ENCODE data around the gene VOPP1.
"Not testable (repeated sequence)": the region's sequence is repeated elsewhere in the genome, so short reads cannot be mapped to it uniquely, and the experiment has no call there.

The VOPP1 gene

DNA sequence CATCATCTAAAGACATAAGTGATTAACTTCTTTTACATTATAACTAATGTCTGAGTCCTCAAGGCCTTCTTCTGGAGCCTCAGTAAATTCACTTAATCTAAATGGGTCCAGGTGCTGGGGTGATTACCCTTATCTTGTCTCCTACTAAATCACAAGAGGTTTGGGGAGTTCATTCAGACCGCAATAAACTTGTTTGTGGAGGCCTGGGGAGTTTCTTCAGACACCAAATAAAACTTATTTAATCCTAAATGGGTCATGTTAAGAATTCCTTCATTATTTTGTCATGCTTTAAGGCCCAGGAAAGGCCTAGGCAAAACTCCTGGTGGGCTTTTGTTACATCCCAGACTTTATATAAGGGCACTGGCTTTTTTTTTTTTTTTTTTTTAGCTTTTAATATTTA lies 62.1 kb downstream of the VOPP1 start:
- not testable (repeated sequence) for DNase-seq (ENCODE audit: low read depth)

DNA sequence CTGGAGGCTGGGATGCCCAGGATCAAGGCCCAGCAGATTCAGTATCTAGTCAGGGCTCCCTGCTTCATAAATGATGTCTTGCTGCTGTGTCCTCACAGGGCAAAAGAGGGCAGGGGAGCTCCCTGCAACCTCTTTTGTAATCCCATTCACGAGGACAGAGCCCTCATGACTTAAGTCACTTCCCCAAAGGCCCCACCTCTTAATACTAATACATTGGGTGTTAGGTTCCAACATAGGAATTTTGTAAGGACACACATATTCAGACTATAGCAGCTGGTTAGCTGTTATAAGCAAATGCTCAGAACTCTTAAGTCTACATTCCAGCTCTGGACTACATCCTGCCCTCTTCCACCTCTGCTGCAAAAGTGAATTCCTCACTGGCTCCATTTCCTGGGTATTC lies 63.0 kb downstream of the VOPP1 start:
- DNase-seq (ENCODE audit: low read depth), result no peak

DNA sequence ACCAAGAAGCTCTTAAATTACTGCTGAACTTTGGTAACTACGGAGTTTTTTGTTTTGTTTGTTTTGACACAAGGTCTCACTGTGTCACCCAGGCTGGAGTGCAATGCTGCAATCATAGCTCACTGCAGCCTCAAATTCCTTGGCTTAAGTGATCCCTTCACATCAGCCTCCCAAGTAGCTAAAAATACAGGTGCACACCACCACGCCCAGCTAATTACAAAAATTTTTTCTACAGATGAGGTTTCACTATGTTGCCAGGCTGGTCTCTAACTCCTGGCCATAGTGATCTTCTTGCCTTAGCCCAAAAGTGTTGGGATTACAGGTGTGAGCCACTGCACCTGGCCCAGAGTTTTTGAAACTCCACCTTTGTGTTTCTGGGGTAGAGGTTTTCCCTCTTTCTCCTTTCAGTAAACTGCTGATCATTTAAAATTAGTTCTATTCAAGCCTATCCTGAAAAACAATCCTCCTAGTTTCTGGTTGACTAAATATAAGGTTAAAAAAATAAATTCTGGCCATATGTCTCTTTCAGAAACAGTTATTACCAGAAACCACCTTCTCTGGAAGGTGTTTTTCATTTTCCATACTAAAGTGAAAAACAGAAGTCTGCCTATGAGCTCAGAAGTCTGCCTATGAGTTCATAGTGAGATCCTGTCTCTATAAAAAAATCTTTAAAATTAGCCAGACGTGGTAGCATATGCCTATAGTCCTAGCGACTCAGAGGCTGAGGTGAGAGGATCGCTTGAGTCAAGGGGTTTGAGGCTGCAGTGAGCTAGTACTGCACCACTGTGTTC lies 63.9 kb downstream of the VOPP1 start:
- DNase-seq (ENCODE audit: low read depth), result no peak

DNA sequence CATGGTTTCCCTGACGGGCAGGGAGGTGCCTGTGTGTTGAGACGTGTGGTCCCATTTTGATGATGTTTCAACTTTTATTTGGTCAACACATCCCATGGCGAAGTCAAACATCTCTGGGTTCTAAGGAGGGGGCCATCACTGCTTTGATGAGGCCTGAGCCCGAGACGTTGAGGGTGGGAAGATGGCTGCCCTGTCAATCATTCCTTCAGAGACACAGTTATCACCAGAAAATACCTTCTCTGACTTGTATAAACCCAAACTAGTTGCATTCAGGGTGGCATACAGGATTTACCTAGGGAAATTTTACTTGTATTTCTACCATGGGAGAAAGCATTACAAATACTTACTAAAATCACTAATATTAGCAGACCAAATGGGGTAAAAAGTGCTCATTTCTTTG lies 64.6 kb downstream of the VOPP1 start:
- no peak for DNase-seq (ENCODE audit: low read depth)

DNA sequence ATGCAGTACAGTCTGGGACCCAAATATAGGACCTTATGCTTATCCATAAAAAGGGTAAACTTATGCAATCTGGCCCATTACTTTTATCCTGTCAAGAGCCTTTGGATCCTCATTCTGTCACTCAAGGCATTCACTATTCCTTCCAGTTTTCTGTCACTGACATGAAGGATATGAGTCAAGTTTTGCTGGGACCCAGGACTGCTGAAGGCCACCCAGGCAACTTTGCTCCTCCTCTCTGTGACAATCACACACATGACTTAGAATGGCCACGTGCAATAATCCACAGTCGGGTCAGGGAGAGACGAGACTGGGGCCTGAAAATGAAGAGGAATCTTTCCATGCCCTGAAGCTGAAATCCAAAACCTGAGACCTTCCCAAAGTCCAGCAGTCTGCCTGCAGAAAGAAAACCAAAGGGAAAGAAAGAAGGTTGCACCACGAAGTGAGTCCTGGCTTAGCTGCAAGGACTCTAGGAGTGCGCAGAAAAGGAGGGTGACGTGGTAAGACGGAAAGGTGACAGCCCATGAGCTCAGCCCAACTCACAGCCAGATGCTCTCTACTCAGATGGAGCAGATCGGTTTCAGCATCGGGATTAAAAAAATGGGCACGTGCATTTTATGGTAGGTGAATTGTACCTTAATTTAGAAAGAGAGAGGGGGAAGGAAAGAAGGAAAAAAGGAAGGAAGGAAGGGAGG lies 67.2 kb downstream of the VOPP1 start:
- DNase-seq (ENCODE audit: low read depth), result no peak

DNA sequence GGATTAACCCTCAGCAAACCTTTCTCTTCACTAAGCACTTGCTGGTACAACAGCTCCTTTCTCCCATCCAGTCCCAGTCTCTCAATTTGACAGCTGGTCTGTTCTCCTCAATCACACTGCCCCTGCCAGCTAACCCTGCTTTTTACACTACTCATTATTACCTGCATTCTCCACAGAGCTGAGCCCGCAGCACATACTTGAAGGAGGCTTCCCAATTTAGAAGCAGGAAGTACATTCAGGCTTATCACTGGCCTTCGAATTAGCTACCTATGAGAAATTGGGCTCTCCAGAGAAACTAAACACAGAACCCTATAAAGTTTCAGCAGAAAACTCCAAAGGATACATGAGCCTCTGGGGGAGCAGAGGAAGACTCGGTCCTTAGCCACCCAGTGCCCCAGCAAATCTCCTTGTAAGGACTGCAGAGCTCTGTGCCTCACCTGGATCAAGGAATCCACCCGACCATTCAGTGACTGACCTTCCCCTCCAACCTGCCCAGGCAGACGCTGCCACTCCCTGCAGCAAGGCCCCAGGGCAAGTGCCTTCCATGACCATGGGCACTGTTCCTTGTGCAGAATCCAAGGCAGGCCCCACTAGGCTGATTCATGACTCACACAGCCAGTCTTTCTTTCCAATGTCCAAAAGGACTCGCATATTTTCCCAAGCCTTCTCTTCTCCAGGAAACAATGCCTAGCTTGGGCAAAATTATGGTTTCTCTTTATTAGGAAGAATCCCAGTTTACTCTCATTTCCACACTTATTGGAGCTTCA lies 68.0 kb downstream of the VOPP1 start:
- no peak for DNase-seq (ENCODE audit: low read depth)

DNA sequence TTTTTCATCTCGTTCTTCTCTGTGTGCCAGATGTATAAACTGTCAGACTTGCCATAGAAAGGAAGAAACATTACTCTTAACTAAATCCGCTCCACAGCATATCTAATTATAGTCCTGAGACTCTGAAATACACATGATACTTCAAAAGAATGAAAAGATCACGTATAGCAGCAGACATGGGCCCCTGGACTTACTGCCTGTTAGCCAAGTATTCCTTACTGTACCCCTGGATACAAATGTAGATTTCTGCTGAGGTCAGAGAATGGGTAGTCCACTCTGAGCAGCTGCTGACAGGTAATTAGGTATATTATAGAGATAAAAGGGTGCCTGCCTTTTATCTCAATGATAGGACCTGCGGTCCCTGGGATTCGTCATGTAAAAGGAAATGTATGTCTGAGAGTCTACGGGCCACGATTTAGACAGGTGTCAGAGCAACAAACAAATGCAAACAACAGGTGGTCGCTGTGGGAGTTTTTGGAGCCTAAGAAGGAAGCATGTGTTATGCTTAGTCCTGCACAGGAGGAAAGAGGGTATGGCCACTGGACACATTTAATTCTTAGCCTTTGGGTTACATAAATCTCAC lies 69.4 kb downstream of the VOPP1 start:
- DNase-seq (ENCODE audit: low read depth), result no peak

DNA sequence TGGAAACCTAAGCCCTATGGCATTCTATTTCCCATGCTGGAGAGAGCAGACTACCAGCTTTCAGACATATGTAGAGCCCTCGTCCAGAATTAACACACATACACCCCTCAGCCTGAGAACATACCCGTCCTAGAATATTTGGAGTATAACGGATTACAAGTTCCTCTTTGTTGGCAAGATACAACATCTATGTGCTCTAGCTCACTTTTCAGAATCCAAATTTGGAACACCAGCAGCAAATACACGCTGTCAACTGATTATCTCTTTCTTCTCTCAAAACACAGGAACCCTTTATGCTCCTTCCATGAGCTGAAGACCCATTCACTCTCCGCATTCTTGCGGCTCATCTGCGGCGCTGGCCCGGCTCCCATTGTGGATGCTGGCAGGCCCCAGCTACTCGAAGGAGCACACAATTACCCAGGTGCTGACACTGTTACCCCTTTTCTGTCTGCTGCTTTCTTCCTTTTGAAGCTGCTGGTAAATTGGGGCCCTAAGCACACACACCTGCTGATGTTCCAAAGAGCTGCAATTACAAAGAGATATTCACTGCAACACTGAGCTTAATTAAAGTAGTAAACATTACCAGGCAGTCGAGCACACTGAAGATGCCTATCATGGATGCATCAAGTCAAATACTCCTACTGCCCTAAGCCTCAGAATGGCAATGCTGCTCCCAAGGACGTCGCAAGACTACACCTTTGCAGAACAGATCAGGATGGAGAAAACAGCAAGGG lies 70.0 kb downstream of the VOPP1 start:
- no peak for DNase-seq (ENCODE audit: low read depth)

DNA sequence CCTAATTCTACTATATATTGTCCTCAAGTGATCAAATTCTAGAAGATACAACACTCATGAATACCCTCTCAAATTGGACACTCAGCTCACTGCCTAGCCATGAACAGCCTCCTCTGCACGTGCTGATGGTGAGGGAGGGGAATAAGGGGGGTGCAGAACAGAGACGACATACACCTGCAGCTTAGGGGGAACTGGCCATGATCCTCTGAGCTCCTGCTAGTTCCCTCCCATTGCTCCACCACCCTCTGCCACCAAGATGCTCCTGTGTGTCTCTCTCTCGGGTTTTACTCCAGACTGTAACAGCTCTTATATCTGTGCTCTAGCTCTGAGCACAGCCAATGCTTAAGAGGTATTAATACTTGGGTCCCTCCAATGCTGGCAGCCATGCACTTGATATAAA lies 70.7 kb downstream of the VOPP1 start:
- no peak for DNase-seq (ENCODE audit: low read depth)

DNA sequence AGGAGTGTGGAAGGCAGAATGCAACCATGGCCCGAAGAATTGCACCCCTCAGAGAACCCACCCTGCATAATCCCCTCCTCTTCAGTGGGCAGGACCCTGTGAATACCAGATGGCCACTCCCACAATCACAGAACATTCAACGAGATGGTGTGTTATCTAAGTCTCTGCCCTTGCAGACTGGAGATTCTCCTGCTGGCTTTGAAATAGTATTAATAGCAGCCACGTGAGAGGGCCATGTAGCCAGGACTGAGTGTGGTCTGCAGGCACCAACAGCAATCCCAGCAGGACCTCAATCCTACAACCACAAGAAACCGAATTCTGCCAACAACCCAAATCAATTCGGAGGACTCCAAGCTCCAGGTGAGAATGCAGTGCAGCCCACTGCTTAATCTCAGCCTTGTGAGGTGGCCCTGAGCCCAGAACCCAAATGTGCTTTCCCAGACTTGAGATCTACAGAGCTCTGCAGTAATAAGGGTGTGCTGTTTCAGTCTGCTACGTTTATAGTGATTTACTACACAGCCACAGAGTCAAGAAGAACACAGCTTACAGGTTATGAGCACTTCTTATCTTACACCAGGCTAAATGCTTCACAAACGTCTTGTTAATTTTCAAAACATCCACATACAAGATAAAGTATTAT lies 72.1 kb downstream of the VOPP1 start:
- no peak for DNase-seq (ENCODE audit: low read depth)

DNA sequence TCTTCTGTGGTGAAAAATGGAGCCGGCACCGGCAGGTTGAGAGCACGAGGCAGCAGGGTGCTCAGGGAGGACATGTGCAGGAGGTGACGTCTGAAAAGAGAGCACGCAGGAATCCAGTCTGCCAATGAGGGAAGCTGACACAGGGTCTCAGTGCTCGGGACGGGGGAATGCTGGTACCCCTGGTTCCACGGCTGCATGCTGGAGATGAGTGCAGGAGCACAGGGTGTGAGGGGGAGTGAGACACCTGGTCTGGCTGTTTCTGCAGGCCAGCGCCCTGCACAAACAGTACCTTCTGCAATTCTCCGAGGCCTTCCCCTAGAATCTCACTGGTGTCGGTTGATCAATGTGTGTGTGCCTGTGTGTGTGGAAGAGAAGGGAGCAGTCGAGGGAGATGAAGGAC lies 72.7 kb downstream of the VOPP1 start:
- no peak for DNase-seq (ENCODE audit: low read depth)

DNA sequence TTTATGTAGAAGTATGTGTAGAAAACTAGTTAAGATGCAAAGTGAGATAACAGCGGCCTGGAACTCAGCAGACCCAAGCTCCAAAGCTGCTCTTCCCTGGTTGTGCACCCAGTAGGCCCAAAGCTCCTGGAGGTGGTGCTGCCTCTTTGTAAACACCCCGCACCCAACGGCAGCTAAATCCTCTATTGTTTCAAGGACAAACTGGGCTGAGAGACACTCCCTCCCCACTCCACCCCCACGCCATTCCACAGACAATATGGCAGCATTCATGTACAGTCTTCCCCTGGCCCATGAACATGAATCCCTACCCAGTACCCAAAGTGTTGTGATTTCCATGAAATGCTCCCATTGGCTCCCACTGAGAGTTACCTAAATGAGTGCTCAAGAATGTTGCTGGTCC lies 73.5 kb downstream of the VOPP1 start:
- no peak for DNase-seq (ENCODE audit: low read depth)

DNA sequence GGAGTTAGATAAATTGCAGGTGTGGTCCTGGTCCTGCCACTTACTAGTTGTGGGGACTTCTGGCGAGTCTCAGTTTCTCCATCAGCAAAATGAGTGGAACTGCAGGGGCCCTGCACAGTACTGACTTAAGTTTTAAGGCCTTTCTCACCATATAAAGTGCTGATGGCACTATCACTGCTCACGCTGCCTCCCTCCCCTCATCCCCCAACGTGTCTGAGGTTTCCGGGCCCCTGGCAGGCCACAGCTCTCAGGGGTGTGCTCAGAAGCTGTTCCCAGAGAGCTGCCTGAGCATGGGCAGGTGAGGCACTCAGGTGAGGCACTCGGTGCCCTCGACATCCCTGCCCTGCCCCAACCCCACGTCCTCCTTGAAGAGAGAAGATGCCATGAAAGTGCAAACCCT lies 74.2 kb downstream of the VOPP1 start:
- DNase-seq (ENCODE audit: low read depth), result no peak

DNA sequence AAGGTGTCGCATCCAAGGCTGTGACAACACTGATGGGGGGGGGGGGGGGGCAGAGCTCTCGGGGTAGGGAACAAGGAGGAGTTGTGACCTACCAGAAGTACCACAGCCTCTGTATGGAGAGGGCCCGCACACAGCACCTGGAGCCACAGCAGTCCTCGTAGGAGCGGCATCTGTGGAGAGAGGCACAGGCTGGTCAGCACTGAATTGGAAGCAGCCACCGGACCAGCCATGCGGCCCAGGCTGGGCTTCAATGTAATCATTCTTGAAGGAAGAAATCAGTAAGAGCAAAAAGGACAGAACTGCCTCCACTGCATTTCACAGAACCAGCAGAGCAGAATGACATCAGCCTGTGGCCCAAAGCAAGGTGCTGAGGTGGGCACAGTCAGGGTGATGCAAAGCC lies 74.8 kb downstream of the VOPP1 start:
- DNase-seq (ENCODE audit: low read depth), result no peak

DNA sequence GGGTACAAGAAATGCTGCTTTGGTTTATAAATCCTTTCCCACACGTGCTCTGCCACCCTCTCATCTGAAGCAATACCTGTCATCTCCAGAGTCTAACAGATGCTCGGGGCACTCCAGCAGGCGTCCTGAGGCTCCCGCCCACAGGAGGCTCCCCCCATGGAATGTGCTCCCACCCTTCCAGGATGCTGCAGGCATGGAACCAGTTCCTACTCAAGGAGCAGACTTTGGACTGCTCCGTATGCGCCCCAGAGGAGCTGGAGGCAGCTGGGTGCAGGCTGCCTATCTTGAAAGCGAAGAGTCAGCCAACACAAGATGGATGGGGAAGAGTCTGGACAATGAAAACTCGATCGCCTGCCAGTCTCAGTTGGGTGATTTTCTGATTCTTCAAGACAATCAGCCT lies 75.4 kb downstream of the VOPP1 start:
- no peak for DNase-seq (ENCODE audit: low read depth)

DNA sequence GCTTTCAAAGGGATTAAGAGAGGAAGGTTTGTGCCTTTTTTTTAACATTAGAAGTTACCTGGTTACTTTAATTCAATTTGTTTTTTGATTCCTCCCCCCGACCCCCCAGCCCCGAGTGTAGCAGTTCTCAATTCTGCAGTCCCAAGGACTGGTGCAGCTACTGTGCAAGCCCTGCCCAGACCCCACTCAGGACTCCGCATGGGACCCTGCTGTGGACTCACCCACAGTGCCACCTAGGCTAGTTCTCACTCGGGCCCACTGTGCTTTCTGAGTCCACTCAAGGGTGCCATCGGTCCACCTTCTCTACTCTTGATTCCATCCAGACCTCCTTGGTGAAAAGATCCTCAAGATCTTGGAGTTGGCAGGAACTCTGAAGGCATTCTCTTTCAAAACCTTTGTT lies 77.4 kb downstream of the VOPP1 start:
- no peak for DNase-seq (ENCODE audit: low read depth)

DNA sequence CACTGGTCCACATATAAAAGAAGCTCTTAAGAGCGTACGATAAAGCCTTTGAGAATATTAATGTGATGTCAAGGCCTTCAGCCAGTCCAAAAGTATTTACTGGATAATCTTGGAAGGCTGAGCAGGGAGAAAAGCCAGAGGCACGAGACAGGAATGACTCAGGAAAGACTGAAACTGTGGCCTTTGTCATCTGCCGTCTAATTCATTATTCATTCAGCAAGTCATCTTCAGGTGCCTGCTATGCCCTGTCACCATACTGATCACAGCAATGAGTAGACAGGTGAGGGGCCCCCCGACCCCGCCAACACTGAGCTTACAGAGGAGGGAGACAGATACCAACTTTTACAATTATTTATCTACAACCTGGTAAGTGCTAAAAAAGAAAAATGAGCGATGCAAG lies 78.9 kb downstream of the VOPP1 start:
- no peak for DNase-seq (ENCODE audit: low read depth)

DNA sequence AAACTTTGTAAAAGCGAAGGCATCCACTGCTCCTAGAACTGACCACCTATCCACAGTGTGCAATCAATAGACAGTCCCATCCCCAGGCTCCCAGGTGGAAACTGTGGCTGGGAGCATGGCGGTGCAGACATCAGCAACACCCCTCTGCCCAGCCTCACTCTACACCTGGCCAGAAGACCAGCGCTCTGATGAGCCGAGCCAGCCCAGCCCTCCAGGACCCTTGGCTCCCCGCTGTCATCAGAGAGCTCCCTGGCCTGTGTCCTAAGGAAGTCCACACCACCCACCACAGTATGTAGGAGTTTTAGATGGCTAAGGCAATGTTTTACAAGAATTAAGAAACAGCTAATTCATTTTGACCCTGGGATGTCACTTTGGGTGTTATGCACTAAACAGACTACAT lies 81.0 kb downstream of the VOPP1 start:
- no peak for DNase-seq (ENCODE audit: low read depth)

DNA sequence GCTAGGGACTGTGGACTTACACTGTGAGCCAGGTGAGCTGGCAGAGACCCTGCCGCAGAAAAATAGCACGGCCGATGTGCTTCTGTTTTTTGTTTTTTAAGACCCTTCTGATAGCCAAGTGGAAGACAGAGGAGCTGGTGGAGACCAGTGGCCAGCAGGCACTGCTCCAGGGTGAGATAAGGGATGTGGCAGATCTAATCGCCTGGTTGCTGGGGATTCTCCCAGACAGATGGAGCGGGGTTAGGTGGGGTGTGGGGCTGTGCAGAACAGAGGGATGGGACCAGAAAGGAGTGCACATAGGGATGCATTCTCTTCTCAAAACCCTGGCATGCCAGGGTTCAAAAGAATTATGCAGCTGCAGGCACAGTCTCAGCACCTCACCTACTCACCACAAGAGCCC lies 82.2 kb downstream of the VOPP1 start:
- DNase-seq (ENCODE audit: low read depth), result no peak

DNA sequence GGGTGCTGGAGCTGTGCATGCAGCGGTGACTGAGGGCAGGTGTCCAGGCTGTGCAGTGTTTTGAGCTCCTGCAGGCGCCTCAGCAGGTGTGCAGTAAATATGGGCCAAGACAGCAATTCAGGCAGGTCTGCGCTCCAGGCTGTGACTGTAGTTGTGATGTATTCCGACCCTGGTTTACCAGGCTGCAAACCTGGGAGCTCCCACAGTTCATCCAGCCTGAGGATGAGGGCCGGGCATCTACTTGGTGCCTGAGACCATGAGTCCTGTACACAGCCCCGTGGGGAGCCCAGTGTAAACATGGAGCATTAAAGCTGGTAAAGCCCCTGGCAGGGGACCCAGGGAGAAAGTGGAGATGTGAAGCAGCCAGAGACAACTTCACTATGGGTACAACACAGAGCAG lies 82.8 kb downstream of the VOPP1 start:
- DNase-seq (ENCODE audit: low read depth), result no peak

DNA sequence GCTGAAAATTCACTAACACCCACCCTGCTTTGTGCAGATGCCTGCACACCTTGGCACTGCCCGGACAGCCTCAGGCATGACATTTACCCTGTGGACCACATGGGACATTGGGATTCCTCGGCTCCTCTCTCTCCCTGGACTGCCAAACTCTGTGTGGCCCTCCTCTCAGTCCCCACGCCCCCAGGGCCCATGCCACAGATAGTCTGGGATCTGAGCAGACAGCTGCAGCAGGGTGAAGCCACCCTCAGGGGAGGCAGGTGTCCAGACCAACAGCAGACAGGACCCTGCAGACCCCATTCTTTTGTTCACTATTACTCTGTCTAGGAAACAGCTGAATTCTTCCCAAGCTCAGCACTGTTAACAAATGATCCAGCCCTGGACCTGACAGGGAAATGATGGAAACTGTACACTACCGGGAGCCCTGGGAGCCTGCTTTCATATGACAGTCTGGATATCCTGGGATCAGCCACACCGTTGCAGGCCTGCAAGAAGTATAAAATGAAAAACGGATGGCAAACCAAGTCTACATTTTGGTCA lies 83.4 kb downstream of the VOPP1 start:
- DNase-seq (ENCODE audit: low read depth), result no peak
